GM21528 (cell line): ENCODE data around the gene CLN5.
A peak's percentile ranks its signal among the peaks of the same experiment; 100 is the strongest.
"Not testable (repeated sequence)": the region's sequence is repeated elsewhere in the genome, so short reads cannot be mapped to it uniquely, and the experiment has no call there.

ENCODE experiments used
- ATAC-seq: cut with Tn5 transposase; IDR thresholded peaks from one replicate; pipeline ENCODE4 v1.9.1; 2021; ENCODE audit warnings: mild to moderate bottlenecking, moderate library complexity; ENCODE audit not compliant: unreplicated experiment, low FRiP score

CLN5 gene

DNA sequence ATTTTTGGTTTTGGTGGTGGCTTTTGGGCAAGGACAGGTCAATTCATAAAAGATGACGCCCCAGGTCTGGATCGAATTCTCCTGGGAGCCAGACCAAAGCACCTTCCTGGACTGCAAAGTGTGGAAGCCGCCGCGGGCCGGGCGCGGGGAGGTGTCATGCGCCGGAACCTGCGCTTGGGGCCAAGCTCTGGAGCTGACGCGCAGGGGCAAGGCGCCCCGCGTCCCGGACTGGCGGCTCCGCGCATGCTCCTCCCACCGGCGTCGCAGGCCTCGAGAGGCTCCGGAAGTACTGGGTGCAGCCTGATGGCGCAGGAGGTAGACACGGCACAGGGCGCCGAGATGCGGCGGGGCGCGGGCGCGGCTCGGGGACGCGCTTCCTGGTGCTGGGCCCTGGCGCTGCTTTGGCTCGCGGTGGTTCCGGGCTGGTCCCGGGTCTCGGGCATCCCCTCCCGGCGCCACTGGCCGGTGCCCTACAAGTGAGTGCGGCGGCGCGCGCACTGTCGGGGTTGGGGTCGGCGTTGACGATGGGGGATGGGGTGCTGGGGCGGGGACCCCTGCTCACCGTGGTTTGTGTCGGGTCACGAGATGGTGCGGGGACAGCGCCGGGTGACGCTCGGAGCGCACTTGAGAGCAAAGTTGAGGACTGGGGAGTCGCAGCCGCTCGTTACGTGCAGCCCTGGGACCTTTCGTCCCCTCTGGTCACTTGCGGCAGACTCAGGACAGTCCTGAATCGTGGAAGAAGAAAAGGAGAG, at the start of gene CLN5:
CLN5 (plus strand) TSS at position 286 of the 752 bp plus-strand sequence; CDS start at position 304, 18 bp downstream.
- ATAC-seq, result peak; percentile 98

DNA sequence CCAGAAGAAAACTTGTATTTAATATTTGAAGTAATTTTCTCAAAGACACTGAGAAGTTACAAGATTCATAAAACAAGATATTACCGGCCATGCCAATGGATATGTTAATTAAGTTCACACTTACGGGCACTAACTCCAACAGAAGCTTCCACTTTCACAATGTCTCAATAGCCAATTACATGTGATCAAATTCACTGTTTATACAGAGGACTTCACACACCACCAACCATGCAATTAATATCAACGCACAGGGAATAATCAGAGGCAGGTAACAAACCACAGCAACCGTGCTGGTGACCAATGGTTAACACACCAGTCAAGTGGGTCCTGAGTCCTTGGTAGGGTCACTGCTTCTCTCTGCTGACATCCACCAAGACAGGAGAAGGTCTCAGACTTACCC, 49.5 kb upstream of the CLN5 start:
- no peak for ATAC-seq

DNA sequence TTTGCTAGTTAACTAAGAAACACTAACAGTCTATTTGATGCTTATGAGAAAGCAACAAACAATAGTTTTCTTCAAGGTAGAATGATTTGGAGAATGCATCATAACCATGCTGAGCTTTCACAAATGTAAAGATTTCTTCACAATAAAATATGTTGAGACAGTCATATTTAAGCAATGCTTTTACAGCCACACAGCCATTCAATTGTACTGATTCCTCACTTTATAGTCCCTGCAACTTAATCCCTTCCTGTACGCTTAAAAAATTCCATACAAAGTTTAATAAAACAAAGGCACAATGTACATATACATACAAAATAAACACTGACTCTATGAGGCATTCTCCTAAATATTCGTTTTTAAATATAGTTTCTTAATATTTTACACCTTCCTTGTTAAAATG, 48.2 kb upstream of the CLN5 start:
- no peak for ATAC-seq

DNA sequence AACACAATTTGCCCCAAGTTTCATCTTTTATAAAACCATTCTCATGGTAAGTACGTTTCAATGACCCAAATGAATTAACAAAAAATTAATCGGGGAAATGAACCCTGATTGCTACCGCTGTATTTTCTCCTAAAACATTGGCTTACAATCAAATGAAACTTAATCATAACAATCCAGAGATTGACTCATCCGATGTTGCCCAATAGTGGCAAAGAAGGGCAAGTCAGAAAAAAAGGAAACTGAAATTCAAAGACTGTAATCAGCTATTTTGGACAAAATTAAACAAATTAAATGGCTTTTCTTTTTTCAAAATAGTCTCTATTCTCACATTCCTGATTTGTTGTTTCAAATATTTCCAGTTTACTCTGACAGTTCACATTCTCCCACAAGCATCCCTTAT, 47.4 kb upstream of the CLN5 start:
- no peak for ATAC-seq

DNA sequence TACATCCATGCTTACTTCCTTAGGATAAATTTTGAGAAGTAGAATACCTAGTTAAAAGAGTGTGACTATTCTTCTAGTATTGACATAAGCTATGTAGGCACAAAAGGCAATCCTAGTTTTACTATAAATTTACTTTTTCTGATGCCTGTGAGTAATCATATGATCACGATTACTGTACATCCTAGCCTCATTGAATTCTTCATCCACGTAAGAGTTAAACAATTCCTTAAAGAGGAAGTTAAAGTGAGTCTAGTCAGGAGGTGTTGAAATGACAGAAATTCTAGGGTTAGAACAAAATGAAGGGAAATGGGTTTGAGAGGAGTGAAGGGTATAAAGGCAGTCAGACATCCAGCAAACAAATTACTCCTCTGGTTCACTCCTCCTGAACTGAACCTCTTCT, 43.7 kb upstream of the CLN5 start, which contains the start of gene ACOD1:
ACOD1 (plus strand) TSS at position 363 of the 400 bp plus-strand sequence. CDS start 48 bp downstream, outside the sequence.
- no peak for ATAC-seq

DNA sequence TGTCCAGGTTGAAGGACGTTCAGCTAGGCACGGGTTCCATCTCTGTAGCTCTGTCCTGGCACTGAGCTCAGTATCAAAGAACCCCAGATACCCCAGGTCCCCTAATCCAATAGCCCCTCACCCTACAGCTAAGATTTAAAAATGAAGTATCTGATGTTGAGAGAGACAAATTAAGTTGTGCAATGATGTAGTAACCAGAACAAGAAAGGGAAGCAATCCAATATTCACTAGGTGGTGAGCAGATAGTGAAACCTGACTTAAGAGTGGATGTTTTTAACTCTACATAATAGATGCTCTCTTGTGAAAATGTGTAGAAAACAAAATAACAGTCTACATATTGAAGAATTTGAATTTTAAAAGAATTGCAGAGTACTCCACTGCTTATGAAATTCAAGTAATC, 41.8 kb upstream of the CLN5 start:
- no peak for ATAC-seq

DNA sequence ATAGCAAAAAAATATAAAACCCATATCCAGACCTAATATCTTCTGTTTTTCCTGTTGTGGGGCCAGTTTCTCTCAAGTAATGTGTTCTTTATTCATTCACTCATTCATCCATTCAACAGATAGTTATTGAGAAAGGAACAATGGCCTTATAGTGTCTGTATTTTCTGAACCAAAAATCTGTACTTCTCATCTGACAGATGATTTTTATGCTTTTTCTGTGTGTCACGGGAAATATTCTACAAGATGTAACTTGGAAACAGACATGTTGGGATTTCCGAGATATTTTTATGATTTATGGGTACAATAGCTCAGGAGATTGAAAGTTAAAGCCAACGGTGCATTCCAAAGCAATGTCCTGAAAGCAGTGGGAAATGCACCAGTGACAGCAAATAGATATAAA, 37.9 kb upstream of the CLN5 start:
- ATAC-seq, result no peak

DNA sequence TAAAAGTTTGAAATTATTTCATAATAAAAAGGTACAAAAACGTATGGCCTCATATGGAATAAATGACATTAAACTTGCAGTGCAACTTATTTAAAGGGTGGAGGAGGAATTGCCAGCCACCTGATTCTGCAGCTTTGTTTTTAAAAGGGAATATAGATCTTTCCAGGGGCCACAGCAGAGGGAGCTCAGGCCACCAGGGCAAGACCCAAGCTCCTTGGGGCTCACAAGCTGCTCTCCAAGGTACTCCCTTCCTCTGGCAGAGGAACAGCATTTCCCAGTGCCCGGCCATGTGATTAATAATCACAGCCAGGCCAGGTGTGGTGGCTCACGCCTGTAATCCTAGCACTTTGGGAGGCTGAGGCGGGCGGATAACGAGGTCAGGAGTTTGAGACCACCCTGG, 37.3 kb upstream of the CLN5 start:
- ATAC-seq, result no peak

DNA sequence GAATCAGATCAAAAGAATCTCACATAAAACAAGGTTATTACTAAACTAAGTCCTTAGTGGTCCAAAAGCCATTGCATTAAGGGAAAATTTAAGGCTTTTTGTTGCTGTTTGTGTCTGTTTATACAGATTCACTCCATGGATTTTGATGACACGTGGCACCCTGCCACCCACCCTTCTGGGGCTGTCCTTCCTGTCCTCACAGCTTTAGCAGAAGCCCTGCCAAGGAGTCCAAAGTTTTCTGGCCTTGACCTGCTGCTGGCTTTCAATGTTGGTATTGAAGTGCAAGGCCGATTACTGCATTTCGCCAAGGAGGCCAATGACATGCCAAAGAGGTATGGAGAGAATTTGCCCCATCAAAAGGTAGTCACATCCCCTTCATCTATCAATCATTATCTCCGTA, 36.7 kb upstream of the CLN5 start:
- ATAC-seq, result no peak

DNA sequence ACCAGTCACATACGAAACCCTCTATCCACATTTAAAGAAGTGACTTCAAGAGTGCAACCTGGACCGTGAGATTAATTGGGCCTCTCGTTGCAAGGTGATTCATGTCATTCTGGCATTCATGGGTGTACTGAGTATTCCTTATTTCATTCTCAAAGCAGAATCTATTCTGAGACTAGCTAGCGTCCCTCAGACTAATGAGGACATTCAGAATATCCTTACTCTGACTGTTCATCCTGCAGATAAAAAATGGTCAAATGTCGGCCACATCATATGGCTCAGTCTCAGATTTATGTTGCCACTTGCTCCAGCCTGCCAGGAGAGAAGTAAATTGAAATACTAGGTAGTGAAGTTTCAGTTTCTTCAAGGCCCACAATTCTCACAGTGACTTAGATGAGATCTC, 36.2 kb upstream of the CLN5 start:
- no peak for ATAC-seq

DNA sequence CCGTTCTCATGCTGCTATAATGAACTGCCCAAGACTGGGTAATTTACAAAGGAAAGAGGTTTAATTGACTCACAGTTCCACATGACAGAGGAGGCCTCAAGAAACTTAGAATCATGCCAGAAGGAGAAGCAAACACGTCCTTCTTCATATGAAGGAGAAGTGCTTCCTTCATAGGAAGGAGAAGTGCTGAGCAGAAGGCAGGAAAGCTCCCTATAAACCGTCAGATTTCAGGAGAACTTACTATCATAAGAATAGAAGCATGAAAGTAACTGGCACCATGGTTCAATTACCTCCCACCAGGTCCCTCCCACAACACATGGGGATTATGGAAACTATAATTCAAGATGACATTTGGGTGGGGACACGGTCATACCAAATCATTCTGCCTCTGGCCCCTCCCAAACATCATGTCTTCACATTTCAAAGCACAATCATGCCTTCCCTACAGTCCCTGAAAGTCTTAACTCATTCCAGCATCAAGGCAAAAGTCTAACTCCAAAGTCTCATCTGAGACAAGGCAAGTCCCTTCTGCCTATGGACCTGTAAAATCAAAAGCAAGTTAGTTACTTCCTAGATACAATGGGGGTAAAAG, 32.9 kb upstream of the CLN5 start:
- ATAC-seq, result no peak

DNA sequence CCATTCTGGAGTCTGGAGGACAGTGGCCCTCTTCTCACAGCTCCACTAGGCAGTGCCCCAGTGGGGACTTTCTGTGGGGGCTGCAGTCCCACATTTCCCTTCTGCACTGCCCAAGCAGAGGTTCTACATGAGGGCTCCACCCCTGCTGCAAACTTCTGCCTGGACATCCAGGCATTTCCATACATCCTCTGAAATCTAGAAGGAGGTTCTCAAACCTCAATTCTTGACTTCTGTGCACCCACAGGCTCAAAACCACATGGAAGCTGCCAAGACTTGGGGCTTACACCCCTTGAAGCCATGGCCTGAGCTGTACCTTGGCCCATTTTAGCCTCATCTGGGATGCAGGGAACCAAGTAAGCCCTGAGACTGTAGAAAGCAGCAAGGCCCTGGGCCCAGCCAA, 32.1 kb upstream of the CLN5 start:
- not testable (repeated sequence) for ATAC-seq

DNA sequence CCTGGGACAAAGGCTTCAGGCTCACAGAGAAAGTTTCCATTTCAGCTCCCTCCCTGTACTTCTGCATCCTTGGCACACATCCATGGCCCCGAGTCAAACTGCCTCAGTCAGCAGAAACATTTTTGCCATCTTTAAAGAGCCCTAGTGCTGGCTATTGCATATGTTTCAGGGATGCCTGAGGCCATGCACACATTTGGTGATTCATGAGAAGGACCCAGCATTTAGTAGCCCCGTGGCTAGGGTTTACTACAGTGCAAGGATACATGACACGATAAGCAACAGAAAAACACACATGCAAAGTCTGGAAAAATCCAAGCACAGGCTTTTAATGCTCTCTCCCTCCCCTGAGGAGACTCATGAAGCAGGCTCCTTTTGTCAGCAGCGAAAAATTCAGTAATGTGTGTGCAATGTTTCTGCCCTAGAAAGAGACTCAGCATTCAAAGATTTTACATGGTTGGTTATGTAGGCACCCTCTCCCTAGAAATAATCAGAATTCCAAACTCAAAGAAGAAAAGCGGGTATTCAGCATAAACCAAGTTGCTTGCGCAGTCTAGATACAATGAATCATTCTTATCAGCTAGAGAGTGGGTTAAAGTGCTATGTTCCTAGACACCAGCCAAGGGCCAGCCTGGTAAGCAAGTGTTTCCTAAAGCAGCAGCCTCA, 26.0 kb upstream of the CLN5 start:
- ATAC-seq, result no peak

DNA sequence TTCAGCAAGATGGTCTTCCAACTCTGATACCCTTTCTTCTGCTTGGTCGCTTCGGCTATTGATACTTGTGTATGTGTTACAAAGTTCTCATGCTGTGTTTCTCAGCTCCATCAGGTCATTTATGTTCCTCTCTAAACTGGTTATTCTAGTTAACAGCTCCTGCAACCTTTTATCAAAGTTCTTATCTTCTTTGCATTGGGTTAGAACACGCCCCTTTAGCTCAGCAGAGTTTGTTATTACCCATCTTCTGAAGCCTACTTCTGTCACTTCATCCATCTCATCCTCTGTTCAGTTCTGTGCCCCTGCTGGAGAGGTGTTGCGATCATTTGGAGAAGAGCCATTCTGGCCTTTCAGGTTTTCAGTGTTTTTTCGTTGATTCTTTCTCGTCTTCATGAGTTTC, 24.9 kb upstream of the CLN5 start:
- ATAC-seq, result no peak

DNA sequence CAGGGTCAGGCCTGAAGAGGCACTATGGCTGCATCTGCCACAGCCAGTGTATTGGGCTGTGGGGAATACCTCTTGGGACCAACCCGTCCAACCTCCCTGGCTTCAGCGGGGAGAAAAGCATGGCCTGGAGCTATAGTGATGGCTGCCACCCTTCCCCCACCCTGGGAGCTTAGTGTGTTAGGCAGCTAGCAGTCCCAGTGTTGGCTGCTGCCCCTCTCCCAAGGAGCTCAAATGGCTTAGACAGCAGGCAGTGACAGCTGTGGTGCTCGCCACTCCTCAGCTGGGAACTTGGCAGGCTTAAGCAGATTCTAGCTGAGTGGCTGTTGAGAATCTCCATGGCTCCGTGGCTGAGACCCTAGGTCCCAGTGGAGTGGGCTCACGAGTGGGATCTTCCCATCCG, 23.8 kb upstream of the CLN5 start:
- ATAC-seq, result no peak

DNA sequence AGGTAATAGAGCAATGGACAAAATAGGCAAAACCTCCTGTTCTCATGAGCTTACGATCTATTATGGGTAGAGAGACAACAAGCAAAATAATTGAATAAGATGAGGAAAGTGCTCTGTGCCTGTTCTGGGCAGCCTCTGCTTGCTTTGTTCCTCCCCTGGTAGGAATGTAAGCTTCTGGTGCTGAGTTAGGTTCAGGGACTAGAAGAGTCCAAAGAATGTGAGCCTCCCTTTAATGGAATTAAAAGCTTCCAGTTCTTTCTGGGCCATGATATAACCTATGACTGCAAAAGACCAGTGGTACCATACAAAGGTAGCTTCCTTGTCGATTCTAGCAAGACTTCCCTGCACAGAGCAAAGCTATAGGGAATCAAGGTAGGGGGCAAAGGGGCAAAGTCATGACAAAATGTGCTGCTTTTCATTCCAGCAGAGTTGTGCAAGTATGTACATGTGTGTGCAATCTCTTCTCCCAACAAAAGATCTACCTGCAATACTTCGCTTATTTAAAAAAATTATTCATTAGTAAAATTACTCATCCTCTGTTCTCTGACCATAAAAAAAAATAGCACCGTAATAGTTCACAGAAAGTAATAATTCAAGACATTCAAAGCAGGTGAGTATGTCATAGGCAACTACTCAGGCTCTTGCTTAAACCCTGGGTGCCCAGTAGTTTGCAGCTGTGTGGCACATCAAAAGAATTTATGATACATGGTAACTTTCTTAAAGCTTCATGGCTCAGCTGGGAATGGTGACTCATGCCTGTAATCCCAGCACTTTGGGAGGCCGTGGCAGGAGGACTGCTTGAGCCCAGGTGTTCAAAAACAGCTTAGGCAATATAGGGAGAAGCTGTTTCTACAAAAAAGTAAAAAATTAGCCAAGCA, 22.2 kb upstream of the CLN5 start:
- no peak for ATAC-seq

DNA sequence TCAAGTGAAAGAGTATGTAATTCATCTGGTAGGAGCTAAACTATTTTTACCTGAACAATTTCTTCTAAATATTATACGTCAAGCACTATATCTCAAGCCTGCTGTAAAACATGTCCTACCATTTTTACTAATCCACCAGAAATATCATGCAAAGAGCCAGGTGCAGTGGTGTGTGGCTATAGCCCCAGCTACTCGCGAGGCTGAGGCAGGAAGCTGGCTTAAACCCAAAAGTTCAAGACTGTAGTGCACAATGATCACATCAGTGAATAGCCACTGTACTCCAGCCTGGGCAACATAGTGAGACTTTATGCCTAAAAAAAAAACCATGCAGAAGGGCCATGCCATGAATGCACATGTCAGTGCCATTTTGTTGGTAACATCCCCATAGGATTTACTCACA, 20.7 kb upstream of the CLN5 start:
- no peak for ATAC-seq

DNA sequence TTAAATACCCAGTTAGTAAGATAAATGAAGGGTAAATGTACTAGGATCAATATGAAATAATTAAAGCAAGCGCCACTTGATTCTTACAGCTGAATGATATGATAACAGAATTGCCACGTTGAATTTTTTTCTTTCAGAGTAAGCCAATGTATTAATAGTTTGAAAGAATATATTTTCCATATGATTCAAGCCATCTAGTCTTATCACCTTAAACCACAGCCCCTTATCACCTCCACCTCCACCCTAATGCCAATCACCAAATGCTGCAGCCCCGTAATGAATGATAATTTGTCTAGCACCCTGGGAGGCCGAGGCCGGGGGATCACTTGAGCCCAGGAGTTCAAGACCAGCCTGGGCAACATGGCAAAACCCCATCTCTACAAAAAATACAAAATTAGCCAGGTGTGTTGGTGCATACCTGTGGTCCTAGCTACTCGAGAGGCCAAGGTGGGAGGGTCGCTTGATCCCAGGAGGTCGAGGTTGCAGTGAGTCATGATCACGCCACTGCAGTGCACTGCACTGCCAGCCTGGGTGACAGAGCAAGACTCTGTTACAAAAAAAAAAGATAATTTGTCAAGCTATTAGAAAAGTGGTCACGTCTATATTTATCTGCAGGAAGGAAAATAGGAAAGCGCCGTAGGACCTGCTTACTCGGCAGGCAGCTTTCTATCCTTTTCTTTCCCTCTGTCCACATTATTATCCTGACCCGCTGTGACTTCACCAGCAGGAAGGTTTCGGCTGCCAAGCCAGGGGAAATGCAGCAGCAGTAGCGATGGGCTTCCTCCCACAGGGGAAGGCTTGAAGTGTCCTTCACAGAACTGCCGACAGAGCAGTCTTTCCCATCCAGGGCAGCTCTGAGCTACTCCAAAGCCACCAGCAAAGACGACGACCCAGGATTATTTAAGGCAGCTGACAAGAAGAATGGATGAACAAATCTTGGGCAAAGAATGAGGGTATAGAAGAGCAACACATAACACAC, 19.7 kb upstream of the CLN5 start:
- no peak for ATAC-seq

DNA sequence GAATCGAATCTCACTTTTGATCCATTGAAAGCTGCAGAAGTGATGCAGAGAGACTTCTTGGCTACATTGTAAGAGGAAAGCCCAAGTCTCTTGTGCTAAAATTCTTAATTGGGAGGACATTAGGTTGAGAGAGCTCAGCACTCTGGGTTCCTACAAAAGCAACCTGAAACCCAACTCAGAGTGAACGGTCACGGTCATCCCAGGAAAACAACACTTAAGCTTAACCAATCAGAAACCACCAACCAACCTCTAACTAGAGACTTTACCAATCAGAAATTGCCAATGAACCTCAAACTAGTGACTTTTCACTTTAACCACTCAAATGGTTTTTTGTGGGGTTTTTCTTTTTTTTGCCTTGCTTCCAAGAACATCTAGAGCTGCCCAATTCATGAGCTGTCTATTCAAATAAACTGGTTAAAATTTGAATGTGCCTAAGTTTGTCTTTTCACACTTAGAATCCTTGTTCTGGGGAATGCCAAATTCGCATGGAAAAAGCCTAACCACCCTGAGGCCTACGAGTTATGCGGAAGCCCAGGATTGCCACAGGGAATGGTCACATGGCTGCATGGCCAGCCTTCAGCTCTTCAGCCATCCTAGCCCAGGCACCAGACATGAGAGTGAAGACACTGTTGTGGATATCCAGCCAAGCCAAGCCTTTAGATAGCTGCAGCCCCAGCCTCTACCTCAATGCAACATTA, 17.8 kb upstream of the CLN5 start:
- no peak for ATAC-seq
